Stimulated activated CD4-positive, alpha-beta T cell treated with anti-CD3 and anti-CD28 coated beads, Interleukin-1b, Interleukin-23, amount 100 ng/mL, for 1 hour (primary cell): ENCODE data around the gene ZNF823.
"Not testable (repeated sequence)": the region's sequence is repeated elsewhere in the genome, so short reads cannot be mapped to it uniquely, and the experiment has no call there.

Experiments
- DNase-seq, 2 donors: peaks; one replicate each; pipeline ENCODE4 v3.0.0-alpha.2; 2020; ENCODE audit warnings: low read depth in 2 of 2

The ZNF823 gene

GRCh38 chr19:11680689-11681302 lies 58.0 kb downstream of the ZNF823 start:
- DNase-seq = no peak

GRCh38 chr19:11678504-11678903 lies 60.2 kb downstream of the ZNF823 start:
- no peak for DNase-seq

- not testable (repeated sequence) for DNase-seq
Measured at GRCh38 chr19:11676661-11677600, 61.8 kb downstream of the ZNF823 start.

DNA sequence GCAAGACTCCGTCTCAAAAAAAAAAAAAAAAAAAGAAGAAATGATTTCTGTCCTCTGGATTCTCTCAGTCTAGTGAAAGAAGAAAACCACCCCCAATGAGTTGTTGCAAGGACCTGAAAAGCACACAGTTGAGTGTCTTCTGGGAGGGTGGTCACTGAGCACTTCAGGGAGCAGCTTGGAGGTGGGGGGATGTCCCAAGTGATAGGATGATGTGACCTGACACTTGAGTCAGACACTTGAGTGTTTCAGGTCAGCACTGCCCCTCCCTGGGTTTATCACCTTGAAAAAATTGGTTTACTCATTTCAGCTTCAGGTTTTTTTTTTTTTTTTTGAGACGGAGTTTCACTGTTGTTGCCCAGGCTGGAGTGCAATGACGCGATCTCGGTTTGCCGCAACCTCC lies 63.2 kb downstream of the ZNF823 start:
- DNase-seq = no peak

DNA sequence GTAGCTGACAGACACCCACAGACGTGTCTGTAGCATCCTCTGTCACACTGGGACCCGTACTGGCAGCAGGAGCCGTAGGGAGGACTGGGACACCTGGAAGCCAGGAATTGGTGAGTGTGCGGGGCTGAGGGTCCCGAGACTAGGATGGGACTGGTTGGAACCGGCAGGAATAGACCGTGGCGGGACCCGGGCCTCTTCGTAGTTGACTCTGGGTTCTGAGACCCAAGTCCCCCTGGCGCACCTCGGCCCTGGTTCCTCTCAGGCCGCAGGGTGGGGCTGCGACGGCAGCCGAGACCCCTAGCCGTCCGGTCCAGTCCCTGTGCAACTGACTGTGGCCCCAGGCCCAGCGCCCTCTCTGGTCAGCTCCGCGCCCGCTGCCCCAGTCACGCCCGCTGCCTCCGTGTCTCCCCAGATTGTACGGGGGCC lies 64.7 kb downstream of the ZNF823 start:
- no peak for DNase-seq

DNA sequence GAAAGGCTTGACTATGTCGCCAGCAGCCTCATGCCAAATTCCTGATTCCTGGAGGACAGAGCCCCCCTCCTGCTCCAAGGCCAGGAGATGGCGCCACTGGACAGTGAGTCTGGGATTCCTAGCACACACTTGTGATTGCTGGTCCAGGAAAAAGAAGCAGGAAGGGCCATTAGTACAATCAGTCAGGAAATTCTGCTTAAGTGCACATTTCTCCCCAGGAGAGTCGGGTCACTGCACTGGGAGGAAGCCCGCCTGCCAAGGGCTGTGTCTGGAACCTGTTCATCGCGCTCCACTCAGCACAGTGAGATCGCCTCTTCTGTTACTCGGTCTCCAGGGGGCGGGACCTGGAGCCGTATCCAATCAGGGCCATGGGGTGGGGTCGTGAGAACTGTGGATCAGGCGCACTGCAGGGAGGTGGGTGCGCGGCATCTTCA lies 65.1 kb downstream of the ZNF823 start:
- no peak for DNase-seq
